Stimulated activated effector memory CD8-positive, alpha-beta T cell treated with anti-CD3 and anti-CD28 coated beads, Interleukin-12 subunit alpha, Interleukin-12 subunit beta, amount 100 ng/mL, for 72 hours (primary cell): ENCODE measurements around the gene HAS3.
"Not testable (repeated sequence)": the region's sequence is repeated elsewhere in the genome, so short reads cannot be mapped to it uniquely, and the experiment has no call there.

Experiments
- ATAC-seq: fragments of 150-1000 bp; cut with Tn5 transposase; 2 replicates; pipeline ENCODE4 v1.10.0; 2021
- DNase-seq, 2 donors: peaks; one replicate each; pipeline ENCODE4 v3.0.0; 2021 to 2022; ENCODE audit warnings: low spot score in 2 of 2
- H3K27ac Mint-ChIP-seq: one replicate; pipeline ENCODE4 v1.8.0; 2022; ENCODE audit warnings: mild to moderate bottlenecking, mixed read lengths
- H3K36me3 Mint-ChIP-seq: one replicate; pipeline ENCODE4 v1.8.0; 2022; ENCODE audit warnings: mild to moderate bottlenecking, mixed read lengths
- H3K4me1 Mint-ChIP-seq: one replicate; pipeline ENCODE4 v1.8.0; 2022; ENCODE audit warnings: mixed read lengths
- H3K4me3 Mint-ChIP-seq: one replicate; pipeline ENCODE4 v1.8.0; 2022; ENCODE audit warnings: mild to moderate bottlenecking, mixed read lengths
- H3K9me3 Mint-ChIP-seq: one replicate; pipeline ENCODE4 v1.8.0; 2022; ENCODE audit warnings: mixed read lengths

The HAS3 gene

DNA sequence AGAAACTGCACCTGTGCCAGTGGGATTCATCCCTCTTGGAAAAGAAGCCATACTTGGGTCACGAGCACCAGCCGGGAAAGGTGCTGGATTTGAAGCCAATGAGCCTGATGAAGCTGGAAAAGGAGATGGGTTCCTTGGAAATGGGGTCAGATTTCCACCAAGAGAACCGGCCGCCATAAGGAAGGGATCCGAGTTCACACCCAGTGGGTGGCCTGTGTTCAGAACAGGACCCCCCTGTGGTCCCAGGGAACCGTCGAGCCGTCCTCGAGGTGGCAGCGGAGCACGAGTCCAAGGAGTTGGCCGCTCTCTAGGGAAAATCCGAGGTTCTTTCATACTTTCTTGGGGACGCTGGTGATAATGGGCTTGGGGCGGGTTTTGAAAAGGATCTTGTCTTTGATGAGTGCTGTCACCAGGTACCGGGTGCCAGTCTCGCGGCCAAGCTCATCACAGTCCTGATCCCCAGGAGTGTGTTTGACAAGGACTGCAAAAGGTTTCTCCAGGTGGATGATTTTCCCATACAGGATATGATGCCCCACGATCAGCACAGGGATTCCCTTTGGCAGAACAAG, 14.7 kb downstream of the HAS3 start:
- Mint-ChIP-seq H3K36me3 (peaks cover 66% of the 10 kb centered on the region), H3K4me1 (no peaks in the 10 kb centered on the region), H3K9me3 (no peaks in the 10 kb centered on the region), H3K27ac (peak overlapping the region; percentile 20), H3K4me3 (no peak overlapping the region)
- no peak for ATAC-seq
- DNase-seq: no peak

DNA sequence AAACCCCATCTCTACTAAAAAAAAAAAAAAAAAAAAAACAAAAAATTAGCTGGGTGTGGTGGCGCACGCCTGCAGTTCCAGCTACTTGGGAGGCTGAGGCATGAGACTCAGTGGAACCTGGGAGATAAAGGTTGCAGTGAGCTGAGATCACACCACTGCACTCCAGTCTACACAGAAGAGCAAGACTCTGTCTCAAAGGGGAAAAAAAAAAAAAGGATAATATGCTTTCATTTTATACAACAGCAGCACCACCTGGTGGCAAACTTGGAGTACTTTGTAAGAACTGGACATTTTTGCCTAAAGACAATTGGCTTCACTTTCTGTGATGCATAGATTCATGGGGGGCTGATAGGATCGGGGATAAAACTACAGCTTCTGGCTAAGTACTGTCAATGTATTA, 18.5 kb downstream of the HAS3 start:
- peaks cover 56% of the 10 kb centered on the region for H3K36me3 Mint-ChIP-seq
- H3K4me3 Mint-ChIP-seq: no peak overlapping the region
- peak; percentile 58 for ATAC-seq
- H3K27ac Mint-ChIP-seq: no peak overlapping the region
- no peaks in the 10 kb centered on the region for H3K9me3 Mint-ChIP-seq
- H3K4me1 Mint-ChIP-seq: peaks cover 10% of the 10 kb centered on the region
- DNase-seq: peak; percentile 31 to 69

DNA sequence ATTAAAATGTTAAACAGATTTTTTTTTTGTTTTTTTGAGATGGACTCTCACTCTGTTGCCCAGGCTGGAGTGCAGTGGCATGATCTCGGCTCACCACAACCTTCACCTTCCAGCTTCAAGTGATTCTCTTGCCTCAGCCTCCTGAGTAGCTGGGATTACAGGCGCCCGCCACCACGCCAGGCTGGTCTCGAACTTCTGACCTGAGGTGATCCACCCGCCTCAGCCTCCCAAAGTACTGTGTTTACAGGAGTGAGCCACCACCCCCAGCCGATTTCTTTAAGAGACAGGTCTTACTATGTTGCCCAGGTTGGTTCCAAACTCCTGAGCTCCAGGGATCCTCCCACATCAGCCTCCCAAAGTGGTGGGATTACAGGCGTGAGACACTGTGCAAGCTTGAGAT, 19.0 kb downstream of the HAS3 start:
- H3K4me3 Mint-ChIP-seq, ATAC-seq, H3K27ac Mint-ChIP-seq, DNase-seq, H3K9me3 Mint-ChIP-seq: not testable (repeated sequence)
- H3K4me1 Mint-ChIP-seq: peaks cover 12% of the 10 kb centered on the region
- peaks cover 56% of the 10 kb centered on the region for H3K36me3 Mint-ChIP-seq

DNA sequence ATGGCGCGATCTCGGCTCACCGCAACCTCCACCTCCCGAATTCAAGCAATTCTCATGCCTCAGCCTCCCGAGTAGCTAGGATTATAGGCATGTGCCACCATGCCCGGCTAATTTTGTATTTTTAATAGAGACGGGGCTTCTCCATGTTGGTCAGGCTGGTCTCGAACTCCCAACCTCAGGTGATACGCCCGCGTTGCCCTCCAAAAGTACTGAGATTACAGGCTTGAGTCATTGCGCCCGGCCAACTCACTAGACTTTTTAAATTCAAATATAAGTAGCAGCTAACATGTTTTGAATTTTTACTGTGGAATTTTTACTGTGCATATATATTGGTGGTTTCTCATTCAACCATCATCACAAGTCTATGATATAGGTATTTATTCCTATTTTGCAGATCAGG, 19.5 kb downstream of the HAS3 start:
- not testable (repeated sequence) for DNase-seq, H3K9me3 Mint-ChIP-seq, H3K4me3 Mint-ChIP-seq, H3K27ac Mint-ChIP-seq, ATAC-seq
- Mint-ChIP-seq H3K4me1 (peaks cover 17% of the 10 kb centered on the region), H3K36me3 (peaks cover 56% of the 10 kb centered on the region)

DNA sequence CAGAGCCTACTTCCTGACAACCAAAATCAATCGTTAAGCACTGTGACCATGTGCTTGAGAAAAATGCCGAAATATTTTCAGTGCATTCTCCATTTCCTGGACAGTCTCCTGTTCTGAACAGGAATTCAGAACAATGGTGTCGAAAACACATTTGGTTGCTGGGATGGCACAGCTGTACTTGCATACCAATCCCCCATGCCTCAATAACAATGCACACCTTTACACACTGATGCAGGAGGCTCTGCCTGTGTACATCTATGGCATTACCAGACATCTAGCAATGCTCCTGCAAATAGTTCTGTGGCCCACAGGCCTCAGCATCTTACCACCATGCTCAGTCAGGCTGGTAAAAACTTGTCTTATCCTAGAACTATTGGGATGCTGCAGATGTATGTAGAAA, 20.8 kb downstream of the HAS3 start:
- Mint-ChIP-seq H3K27ac (no peak overlapping the region), H3K4me1 (peaks cover 26% of the 10 kb centered on the region), H3K4me3 (no peak overlapping the region), H3K36me3 (peaks cover 51% of the 10 kb centered on the region), H3K9me3 (no peaks in the 10 kb centered on the region)
- no peak for DNase-seq
- no peak for ATAC-seq

DNA sequence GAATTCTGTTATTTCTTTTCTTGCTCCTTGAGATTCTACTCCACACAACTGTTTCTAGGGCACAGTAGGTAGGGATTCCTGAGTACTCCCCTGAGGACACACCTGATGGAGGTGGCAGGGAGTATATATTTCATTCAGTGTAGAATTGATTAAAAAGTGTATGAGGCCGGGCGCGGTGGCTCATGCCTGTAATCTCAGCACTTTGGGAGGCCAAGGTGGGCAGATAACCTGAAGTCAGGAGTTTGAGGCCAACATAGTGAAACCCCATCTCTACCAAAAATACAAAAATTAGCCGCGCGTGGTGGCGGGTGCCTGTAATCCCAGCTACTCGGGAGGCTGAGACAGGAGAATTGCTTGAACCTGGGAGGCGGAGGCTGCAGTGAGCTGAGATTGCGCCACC, 21.3 kb downstream of the HAS3 start:
- not testable (repeated sequence) for DNase-seq, H3K4me3 Mint-ChIP-seq, H3K27ac Mint-ChIP-seq, ATAC-seq, H3K9me3 Mint-ChIP-seq
- peaks cover 32% of the 10 kb centered on the region for H3K4me1 Mint-ChIP-seq
- H3K36me3 Mint-ChIP-seq: peaks cover 51% of the 10 kb centered on the region

DNA sequence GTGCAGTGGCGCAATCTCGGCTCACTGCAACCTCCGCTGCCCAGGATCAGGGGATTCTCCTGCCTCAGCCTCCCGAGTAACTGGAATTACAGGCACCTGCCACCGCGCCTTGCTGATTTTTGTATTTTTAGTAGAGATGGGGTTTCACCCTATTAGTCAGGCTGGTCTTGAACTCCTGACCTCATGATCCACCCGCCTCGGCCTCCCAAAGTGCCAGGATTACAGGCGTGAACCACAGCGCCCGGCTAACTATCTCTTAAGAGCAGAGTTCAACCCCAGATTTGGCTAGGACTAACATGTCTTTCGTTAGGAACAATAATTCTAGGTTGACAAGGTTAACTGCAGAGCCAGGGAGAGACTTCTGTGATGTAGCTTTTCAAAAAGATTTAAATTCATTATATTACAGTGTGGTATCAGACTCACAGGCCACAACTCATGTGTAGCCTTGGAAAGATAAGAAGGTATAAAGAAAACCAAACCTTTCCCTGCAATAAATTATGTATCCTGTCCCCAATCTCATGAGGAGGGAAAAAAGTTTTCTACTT, 22.6 kb downstream of the HAS3 start:
- no peak overlapping the region for H3K27ac Mint-ChIP-seq
- H3K4me3 Mint-ChIP-seq: no peak overlapping the region

DNA sequence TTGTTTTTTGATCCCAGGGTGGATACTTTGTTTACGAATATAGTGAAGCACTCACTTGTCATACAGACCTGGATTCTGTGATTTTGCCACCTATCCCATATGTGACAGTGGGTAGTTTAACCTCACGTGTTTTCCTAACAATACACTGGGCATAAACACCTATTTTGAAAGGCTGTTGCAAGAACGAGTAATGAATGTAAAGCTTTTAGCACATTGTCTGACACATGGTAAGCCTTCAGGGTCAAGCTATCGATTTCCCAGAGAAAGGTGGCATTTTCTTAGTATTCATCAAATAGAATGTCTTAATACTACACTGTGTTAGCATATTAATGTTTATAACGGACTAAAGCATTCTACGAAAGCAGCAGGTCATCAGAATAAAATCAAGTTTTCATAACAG, 25.0 kb downstream of the HAS3 start:
- Mint-ChIP-seq H3K4me1 (peaks cover 49% of the 10 kb centered on the region), H3K9me3 (no peaks in the 10 kb centered on the region), H3K4me3 (peak overlapping the region; percentile 86), H3K36me3 (peaks cover 69% of the 10 kb centered on the region), H3K27ac (no peak overlapping the region)
- ATAC-seq (no peak), DNase-seq (no peak)

More for the DNA sequence above, 22.6 kb downstream of the HAS3 start:
- Mint-ChIP-seq H3K36me3 (peaks cover 49% of the 10 kb centered on the region), H3K4me1 (peaks cover 33% of the 10 kb centered on the region), H3K9me3 (no peaks in the 10 kb centered on the region)
- ATAC-seq (no peak), DNase-seq (no peak)

DNA sequence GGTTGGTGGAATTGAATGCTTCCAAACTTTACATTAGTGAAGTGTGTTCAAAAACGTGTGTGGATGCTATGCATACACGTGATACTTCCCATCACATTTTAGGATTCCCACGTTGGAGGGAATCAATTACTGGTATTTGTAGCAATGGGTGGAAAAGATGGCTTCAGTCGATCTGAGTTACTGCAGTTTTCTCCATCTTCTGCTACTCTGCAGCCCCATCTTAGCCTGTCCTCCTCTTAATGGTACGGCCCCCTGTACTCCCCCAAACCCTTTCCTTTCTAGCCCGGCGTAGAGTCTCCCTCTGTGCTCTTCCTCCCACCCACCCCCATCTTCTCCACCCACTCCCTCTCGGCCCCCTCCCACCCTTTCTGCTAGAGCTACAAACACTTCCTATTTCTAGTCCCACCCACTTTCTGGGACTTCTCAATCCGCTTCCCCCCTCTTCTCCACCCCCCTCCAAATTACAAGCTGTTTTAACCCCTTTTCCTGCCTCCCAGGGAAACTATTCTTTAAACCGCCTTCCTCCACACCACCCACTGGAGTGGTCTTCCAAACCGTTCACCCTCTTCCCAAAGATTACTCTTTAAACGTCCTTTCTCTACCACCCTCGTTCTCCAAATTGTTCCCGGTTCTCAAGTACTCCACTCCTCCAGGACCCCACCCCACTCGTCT, 25.9 kb downstream of the HAS3 start:
- Mint-ChIP-seq H3K36me3 (peaks cover 77% of the 10 kb centered on the region), H3K4me1 (peaks cover 51% of the 10 kb centered on the region), H3K27ac (peak overlapping the region; percentile 90), H3K4me3 (peak overlapping the region; percentile 86), H3K9me3 (no peaks in the 10 kb centered on the region)
- DNase-seq: no peak
- no peak for ATAC-seq

DNA sequence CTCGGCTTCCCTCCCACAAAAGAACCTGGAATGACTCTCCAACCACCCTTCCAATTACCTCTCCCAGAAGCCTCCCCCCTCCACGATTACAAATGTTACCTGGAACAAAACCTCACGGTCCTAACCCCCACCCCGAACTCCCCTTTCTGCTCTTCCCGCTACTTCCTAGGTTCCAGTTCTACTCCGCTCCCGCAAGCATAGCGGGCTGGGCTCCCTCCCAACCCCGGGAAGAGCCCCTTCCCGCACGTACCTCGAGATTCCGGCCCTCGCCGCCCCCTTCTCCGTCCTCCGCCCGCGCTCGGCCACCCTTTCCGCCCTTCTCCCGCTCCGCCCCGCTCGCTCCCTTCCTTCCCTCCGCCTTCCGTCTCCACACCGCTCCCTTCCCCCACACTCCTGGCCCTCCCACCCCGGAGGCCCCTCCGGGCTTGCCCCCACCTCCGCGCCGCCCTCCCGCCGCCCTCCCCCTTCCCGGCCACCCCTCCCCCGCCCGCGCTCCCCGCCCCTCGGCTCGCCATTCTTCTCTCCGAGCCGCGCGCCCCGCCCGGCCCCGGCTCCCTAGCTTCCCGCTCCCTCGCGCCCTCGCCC, 26.5 kb downstream of the HAS3 start:
- Mint-ChIP-seq H3K9me3 (no peaks in the 10 kb centered on the region), H3K4me1 (peaks cover 51% of the 10 kb centered on the region), H3K4me3 (peak overlapping the region; percentile 86), H3K36me3 (peaks cover 81% of the 10 kb centered on the region), H3K27ac (peak overlapping the region; percentile 90)
- ATAC-seq: peak; percentile 70
- DNase-seq: peak in 1 of 2 donors; percentile 86

DNA sequence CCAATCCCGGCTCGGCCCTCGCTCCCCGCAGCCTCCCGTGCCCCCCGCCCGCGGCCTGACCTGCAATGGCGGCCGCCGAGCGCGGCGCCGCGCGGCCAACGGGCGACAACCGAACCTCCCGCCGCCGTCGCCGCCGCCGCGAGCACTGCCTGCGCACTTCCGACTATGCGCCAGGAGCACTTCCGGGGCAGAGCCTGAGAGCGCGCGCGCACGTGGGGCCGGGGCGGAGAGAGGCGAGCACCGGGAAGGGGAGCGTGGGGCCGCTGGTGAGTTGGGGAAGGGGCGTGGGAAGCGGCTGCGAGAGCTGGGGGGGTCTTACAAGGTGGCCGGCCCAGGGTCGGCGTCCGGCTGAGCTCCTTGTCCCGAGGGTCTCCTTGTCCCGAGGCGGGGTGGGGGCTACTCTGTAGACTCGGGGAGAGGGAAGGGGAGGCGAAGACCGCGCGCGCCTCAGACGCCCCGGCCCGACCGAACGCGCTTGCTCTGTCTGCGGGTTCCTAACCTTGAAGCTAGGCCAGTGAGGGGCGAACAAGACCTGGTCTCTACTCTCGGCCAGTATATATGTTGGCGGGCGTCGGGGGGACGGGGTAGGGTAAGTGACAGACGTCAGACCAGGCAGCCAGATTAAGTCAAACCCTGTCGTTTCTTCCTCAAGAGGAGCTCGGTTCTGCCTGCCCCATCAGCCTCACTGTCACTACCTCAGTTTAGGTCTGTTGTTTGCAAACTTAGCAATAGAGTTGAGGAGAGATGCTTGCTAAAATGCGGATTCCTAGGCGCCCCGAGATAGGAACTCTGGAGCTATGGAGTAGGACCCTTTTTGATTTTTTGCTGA, 27.2 kb downstream of the HAS3 start, which contains the start of the genes CHTF8 and UTP4:
CHTF8 (minus strand) TSS at position 165 of the 829 bp plus-strand sequence. CDS start 11,130 bp downstream, outside the sequence.
UTP4 (plus strand) TSS at position 226 of the 829 bp plus-strand sequence. CDS start 811 bp downstream, outside the sequence.
- H3K4me3 Mint-ChIP-seq: peak within 1 kb of the TSS; percentile 86
- ATAC-seq: peak; percentile 97
- DNase-seq: peak; percentile 79 to 94
- no peaks in the 10 kb centered on the region for H3K9me3 Mint-ChIP-seq
- peak within 1 kb of the TSS; percentile 90 for H3K27ac Mint-ChIP-seq
- peaks cover 82% of the 10 kb centered on the region for H3K36me3 Mint-ChIP-seq
- peaks cover 46% of the 10 kb centered on the region for H3K4me1 Mint-ChIP-seq

DNA sequence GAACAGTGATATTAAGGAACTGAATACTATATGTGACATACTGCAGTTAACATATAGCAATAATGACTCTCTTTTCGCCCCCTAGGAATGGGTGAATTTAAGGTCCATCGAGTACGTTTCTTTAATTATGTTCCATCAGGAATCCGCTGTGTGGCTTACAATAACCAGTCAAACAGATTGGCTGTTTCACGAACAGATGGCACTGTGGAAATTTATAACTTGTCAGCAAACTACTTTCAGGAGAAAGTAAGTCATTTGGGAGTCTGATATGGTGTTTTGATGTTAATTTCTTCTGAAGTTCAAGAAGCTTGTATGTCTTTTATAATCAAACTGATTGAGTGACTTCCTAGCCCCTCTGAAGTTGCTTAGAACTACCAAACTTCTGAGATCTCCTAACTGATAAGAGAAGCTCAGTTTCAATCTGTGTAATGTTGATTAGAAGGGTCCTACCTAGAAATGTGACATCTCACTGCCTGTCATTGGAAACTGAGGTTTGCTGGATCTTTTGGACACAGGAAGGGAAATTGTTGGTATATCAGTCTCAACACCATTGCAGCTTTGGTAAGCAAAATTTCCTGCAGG, 28.0 kb downstream of the HAS3 start:
- peak overlapping the region; percentile 90 for H3K27ac Mint-ChIP-seq
- peaks cover 46% of the 10 kb centered on the region for H3K4me1 Mint-ChIP-seq
- H3K4me3 Mint-ChIP-seq: peak overlapping the region; percentile 86

DNA sequence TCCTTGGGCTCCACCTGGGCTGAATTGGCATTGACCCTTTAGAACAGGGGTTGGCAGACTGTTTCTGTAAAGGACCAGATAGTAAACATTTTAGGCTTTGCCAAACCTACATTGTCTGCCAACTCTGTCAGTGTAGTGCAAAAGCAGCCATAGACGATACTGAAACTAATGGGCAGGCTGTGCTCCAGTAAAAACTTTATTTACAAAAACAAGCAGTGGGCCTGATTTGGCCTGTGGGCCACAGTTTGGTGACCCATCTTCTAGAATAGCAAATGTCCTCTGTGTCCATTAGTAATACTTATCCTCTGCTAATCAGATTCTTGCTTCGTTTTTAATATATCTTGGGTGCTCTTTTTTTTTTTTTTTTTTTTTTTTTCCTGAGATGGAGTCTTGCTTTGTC, 33.2 kb downstream of the HAS3 start:
- peaks cover 100% of the 10 kb centered on the region for H3K36me3 Mint-ChIP-seq

More for the DNA sequence above, 28.0 kb downstream of the HAS3 start:
- no peak for ATAC-seq
- peaks cover 83% of the 10 kb centered on the region for H3K36me3 Mint-ChIP-seq
- no peak for DNase-seq
- H3K9me3 Mint-ChIP-seq: no peaks in the 10 kb centered on the region

DNA sequence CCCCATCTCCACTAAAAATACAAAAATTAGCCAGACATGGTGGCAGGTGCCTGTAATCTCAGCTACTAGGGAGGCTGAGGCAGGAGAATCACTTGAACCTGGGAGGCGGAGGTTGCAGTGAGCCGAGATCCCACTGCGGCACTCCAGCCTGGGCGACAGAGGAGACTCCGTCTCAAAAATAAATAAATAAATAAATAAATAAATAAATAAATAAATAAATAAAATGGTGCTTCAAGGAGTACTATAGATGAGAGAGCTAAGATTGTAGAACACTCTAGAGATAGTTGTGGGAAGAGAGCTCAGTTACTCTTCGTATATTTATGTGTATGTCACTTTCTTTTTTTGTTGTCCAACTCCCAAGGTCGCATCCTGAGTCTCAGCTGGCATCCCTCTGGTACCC, 34.0 kb downstream of the HAS3 start:
- not testable (repeated sequence) for H3K4me3 Mint-ChIP-seq, H3K27ac Mint-ChIP-seq, DNase-seq, ATAC-seq, H3K9me3 Mint-ChIP-seq
- Mint-ChIP-seq H3K36me3 (peaks cover 100% of the 10 kb centered on the region), H3K4me1 (peaks cover 13% of the 10 kb centered on the region)

More for the DNA sequence above, 33.2 kb downstream of the HAS3 start:
- Mint-ChIP-seq H3K9me3 (no peaks in the 10 kb centered on the region), H3K4me3 (no peak overlapping the region), H3K27ac (no peak overlapping the region), H3K4me1 (peaks cover 21% of the 10 kb centered on the region)
- DNase-seq (no peak), ATAC-seq (no peak)
